Mesangial cell (primary cell): Measurements from ENCODE around the gene BLNK. TPM values are rescaled to one million over a fixed set of nuclear protein-coding genes. Genes with fewer than 3 reads are reported as not detected.

Experiments used
- total RNA-seq: library from RNA; depleted of rRNA; stranded (reverse); fragments of >200 nt; gene quantifications from 2 replicates; pipeline ENCODE4 v1.2.3, GENCODE V29; 2015

Gene BLNK
- total RNA-seq = not detected in 2 replicates

DNA sequence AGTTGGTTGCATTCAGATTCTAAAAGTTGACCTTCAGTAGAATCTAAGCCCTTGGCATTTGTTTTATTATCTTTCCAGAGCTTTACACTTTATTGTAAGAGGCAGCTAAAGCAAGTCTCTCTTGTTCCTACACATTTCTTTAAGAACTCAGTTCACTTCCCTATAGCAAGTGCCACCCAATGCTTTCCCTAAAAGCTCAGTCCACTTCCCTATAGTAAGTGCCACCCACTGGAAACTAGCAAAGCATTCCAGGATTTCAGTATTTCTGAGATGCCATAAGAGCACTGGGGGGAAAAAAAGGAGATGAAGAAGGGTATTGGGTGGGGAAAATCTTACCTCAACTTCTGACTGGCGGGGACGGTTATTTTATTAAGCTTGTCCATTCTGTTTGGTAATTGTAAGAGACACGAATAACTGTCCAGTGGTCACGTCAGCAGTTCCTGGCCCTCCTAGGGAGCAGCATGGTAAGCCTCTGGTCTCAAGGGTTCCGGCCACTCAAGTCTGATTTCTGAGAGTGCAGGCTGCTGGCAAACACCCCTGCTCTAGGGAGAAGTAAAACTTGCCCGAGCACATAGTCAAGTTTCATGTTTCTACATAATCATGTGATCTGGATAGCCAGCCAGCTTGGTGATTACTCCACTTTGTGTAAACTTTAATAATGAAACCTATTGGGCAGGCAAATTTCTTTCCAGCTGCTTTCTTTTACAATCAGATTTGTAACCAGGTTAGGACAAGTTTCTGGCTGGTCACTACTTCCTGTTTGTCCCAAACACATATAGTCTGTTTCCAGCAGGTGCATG, at the start of gene BLNK:
Gene BLNK (minus strand): TSS at position 554 of the 800 bp plus-strand sequence. CDS start 171 bp downstream, at position 383.

DNA sequence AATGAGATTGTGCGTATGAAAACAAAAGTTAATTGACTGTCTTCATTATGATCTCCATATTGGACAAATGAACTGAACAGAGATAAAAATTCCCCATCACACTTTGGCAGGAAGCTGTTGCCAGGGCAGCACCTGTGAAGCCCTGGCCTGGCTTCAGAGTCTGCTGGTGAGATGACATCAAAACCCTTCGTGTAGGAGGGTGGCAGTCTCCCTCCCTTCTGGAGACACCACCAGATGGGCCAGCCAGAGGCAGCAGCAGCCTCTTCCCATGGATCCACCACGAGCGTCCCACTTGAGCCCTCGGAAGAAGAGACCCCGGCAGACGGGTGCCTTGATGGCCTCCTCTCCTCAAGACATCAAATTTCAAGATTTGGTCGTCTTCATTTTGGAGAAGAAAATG, 32.9 kb upstream of the BLNK start, which contains the start of gene DNTT:
Gene DNTT (plus strand): TSS at position 205 of the 400 bp plus-strand sequence. CDS start 64 bp downstream, at position 269.

Other genes with a start within 250 kb of the BLNK start
- gene CCNJ, start 228.0 kb downstream of the BLNK start, total RNA-seq = 6.8 and 7.1 TPM in 2 replicates
- 6.0 and 7.0 TPM in 2 replicates for gene ZNF518A, start 141.3 kb downstream of the BLNK start, total RNA-seq
- gene DNTT, start 32.9 kb upstream of the BLNK start, total RNA-seq = not detected in 2 replicates
- not detected in 2 replicates for gene OPALIN, start 87.4 kb upstream of the BLNK start, total RNA-seq
- 3.7 and 5.7 TPM in 2 replicates for gene TLL2, start 242.4 kb upstream of the BLNK start, total RNA-seq